GM18907 (cell line): ENCODE results near the gene PAX5.

Experiments used
- ATAC-seq: cut with Tn5 transposase; IDR thresholded peaks from one replicate; pipeline ENCODE4 v1.9.1; 2021; ENCODE audit warnings: mild to moderate bottlenecking, moderate library complexity; ENCODE audit not compliant: unreplicated experiment

The PAX5 gene

GRCh38 chr9:36818242-36818938 is 215.7 kb downstream of the PAX5 start:
- ATAC-seq, result no peak

- ATAC-seq, result no peak
These were observed 216.8 kb downstream of the PAX5 start for GRCh38 chr9:36817160-36817834.

DNA sequence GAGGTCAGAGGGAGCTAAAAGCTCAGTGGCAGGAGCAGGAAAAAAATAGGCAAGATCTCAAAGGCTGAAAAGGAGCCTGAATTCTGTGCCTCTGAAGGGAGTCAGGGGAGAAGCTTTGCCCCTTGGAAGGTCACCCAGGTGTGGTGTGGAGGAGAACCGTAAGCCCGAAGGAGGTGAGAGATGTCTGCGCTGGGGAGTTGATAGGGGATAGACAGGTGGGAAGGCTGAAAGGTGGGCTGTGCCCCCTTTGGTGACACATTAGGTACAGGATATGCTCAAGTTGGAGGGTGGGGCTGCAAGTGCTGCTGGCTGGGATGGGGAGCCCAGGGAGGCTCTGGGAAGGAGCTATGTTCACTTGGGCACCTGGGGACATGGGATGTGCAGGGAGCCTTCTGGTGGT is 217.7 kb downstream of the PAX5 start:
- ATAC-seq, result no peak

- ATAC-seq, result no peak
These were observed 218.3 kb downstream of the PAX5 start for GRCh38 chr9:36815566-36816348.

DNA sequence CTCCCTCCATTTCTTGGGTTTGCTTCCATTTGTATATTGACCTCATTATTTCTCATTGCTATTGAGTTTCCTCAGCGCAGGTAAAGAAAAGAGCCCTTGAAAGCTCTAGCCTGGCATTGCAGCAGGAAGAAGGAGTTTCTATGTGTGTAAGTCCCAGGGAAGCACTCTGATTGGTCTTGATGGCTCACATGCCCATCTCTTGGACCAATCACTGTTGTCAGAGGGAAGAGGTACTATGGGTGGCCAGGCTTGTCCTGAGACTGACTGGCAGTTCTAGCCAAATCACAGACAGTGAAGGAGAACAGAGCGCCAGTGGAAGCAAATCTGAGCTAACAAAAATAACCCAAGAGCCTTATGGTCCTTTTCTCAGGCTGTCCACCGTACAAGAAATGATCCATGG is 219.0 kb downstream of the PAX5 start:
- no peak for ATAC-seq

DNA sequence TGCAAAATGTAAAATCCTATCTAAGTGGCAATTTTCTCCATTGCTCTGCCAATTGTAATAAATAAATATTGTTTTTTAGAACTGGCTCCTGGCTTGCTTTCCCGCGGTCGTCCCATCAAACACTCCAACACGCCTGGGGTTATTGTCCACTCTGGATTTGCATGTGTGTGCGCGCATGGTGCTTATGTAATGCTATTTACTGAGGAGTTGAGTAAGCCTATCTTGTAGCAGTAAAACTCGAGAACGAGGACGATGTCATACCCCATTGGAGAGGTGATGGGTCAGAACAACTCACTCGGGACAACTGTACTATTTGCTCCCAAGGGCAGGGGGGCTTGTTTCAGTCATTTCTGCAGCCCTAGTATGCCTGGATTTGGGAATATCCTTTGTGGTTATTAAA is 220.9 kb downstream of the PAX5 start:
- no peak for ATAC-seq

DNA sequence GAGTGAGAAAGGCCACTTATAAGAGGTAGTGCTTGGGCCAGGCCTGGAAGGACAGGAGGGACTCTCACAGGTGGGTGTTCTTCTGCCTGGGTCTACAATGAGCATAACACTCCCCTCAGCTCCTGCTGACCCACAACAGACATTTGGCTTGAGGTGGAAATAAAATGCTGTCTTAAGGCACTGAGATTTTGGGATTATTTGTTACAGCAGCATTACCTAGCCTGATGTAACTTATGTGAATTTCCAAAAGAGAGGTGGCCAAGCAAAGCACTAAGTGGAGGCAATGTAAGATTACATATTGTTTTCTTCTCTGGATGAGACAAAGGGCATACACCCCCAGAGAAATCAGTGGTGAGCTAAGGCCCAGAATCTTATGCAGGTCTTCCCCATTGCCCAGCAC is 221.5 kb downstream of the PAX5 start:
- ATAC-seq, result no peak

DNA sequence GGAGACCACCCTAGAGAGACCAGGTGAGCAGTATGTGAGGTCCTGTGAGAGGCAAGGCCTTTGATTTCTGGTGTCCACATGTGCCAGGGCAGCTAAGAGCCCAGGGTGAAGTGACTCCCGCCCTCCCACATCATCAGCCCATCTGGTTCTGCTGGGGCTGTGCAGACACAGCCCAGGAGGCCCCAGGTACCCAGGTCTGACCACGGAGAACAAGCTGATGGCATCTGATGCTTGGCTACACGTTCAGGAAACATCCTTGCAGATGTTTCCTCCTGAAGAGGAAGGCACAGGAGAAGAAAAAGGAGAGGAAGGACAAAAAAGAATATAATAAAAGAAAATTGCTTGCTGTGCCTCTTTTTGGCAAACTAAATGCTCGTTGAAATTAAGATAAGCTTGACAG is 225.8 kb downstream of the PAX5 start:
- no peak for ATAC-seq

- no peak for ATAC-seq
These were observed 230.1 kb downstream of the PAX5 start for GRCh38 chr9:36803961-36804360.

DNA sequence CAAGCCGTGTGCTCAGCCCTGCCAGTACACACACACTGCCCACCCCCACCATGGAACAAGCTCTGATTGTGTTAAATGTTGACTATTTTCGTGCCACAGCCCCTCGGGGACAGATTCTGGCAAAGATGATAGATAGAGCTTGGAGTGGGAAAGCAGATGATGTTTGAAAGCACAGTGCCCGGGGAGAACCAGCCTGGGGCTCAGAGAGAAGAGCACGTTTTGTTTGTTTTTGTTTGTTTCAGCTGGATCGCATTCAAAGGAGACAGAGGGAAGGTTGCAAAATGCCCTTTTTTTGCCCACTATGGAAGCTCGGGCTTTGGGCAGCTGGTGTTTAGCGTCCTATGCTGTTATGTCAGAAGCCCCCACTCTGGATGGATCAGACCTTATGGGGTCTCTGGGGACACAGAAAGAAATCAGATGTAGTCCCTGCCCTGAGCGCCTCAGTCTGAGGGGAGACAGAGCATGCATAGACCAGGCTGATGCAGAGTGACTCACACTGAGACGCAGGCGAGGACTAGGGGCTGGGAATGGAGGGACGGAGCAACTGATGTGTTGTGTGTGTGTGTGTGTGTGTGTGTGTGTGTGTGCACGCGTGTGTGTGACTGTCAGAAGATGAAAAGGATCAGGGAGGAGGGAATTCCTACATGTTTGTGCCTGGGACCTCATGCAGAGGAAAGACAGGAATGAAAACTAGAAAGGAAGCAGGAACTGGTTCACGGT is 231.7 kb downstream of the PAX5 start:
- ATAC-seq, result no peak

DNA sequence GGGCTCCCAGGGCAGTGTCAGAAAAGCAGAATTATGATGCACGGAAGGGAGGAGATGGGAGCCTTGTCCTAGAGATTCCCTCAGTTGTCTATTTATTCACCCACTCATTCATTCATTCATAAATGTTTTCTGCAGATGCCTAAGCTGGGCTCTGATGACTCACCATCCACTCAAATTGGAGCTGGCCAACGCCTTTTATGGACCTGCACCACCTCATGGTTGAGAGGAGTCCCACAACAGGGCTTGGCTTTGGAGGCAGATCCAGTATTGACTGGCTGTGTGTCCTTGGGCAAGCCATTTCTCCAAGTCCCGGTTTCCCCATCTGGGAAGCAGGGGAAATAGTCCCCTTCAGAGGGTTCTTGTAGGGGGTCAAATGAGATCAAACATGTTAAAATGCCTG is 233.6 kb downstream of the PAX5 start:
- no peak for ATAC-seq

DNA sequence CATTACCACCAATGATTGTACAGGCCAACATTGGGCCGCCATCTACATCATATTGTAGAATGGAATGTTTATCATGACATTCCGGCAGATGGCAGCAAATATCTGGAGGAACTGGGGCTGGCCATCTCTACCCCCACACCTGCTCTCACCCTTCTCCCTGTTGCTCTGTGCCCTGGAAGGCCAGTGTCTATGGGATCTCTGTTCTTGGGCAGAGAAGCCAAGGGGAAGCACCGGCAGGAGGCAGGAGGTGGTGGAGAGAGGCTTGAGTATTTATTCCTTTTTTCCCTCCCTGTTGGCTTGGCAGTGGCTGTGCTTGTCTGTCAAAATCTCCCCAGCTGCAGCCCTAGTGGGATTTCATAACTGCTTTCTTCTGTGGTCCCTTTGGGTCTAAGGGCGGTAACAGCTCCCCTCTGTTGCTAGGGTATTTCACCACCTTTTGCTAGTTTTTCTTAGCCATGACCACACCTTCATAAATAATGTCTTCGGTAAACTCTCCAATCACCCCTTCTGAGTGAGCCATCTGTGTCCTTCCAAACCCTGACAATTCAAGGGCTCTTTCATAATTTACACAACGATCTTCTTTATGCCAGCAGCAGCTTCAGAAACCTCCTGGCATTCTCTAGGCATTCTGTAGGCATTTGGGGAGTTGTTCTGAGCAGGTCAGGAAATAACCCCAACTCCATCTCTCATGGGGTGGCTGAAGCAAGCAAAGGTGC is 235.6 kb downstream of the PAX5 start:
- no peak for ATAC-seq

- no peak for ATAC-seq
These were observed 236.4 kb downstream of the PAX5 start for GRCh38 chr9:36797471-36798220.

- no peak for ATAC-seq
These were observed 237.2 kb downstream of the PAX5 start for GRCh38 chr9:36796671-36797419.

- no peak for ATAC-seq
These were observed 239.6 kb downstream of the PAX5 start for GRCh38 chr9:36794461-36794860.

DNA sequence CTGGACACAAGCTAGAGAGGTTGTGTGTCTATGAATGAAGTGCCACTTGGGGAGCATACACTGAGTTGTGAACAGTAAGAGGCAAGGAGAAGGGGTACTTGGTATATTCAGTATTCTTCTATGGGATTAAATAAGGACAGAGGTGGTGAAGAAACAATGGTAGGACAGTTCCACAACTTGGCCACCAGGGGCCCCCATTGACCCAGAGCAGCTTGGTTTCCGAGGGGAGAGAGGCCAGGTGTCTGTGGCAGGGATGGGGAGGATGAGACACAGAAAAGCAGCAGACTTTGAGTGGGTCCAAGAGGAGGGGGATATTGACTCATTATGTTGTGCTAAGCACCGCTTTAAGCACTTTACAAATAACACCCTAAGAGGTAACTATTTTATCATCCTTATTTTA is 240.8 kb downstream of the PAX5 start:
- no peak for ATAC-seq

- ATAC-seq, result no peak
These were observed 242.7 kb downstream of the PAX5 start for GRCh38 chr9:36791222-36791950.

- ATAC-seq, result no peak
These were observed 244.2 kb downstream of the PAX5 start for GRCh38 chr9:36789886-36790285.

DNA sequence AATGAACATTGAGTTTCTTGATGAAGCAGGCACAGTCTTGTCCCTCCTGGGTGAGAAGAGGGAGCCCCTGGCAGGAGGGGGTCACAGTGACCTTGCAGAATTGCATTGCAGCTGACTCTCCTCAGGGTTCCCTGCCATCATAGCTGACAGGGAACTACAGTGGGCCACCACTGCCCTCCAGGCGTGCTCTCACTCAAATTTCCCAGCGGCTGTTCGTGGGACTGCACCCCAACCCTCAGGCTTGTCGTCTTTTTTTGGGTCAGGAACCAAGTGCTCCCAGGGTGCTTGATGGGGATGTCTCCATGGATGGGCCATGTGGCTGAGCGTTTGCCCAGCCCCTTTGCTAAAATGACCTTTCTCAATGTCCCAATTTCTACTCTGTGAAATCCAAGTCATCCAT is 245.5 kb downstream of the PAX5 start:
- no peak for ATAC-seq
